Measurements from ENCODE around the gene ITIH1. TPM values are rescaled to one million over a fixed set of nuclear protein-coding genes. Genes with fewer than 3 reads are reported as not detected.

ITIH1 gene
- total RNA-seq, 1 donor from 2014 or later: not detected

- H4K20me1 ChIP-seq (ENCODE audit: low read depth): no peaks in the 10 kb centered on the region
- no peak overlapping the region for H2AFZ ChIP-seq (replicated peaks)
- no peak for DNase-seq (ENCODE audit: low spot score)
- H3K4me1 ChIP-seq: no peaks in the 10 kb centered on the region
- no peaks in the 10 kb centered on the region for H3K9me3 Mint-ChIP-seq
- H3K27ac Mint-ChIP-seq: no peak overlapping the region
- no peak overlapping the region for H3K4me3 Mint-ChIP-seq
- H3K27ac ChIP-seq: no peak overlapping the region
- H3K36me3 Mint-ChIP-seq: no peaks in the 10 kb centered on the region
- H3K4me2 ChIP-seq: no peak overlapping the region
- no peaks in the 10 kb centered on the region for H3K36me3 ChIP-seq
- H3K4me3 ChIP-seq: no peak overlapping the region
- H3K4me1 Mint-ChIP-seq: peaks cover 15% of the 10 kb centered on the region
- H3K27me3 ChIP-seq: no peaks in the 10 kb centered on the region
- H3K9me3 ChIP-seq (ENCODE audit: low read depth): no peaks in the 10 kb centered on the region
- H3K79me2 ChIP-seq (ENCODE audit: low read depth): no peaks in the 10 kb centered on the region
- no peaks in the 10 kb centered on the region for H3F3A ChIP-seq (ENCODE audit: low read depth)
- TF ChIP-seq CTCF (IDR thresholded peaks at IDR 0.05) (no peak), EZH2 (IDR thresholded peaks at IDR 0.05) (no peak), EZH2phosphoT487 (IDR thresholded peaks at IDR 0.05) (no peak)
- no peaks in the 10 kb centered on the region for H3K27me3 Mint-ChIP-seq (ENCODE audit: insufficient read depth, low read depth)
- no peak overlapping the region for H3K9ac ChIP-seq
These were observed 19.0 kb downstream of the ITIH1 start for GRCh38 chr3:52796411-52796810.

- H3K4me1 Mint-ChIP-seq: peaks cover 11% of the 10 kb centered on the region
- no peaks in the 10 kb centered on the region for H4K20me1 ChIP-seq (ENCODE audit: low read depth)
- H3F3A ChIP-seq (ENCODE audit: low read depth): no peaks in the 10 kb centered on the region
- H3K4me3 ChIP-seq: no peak overlapping the region
- H3K27me3 ChIP-seq: no peaks in the 10 kb centered on the region
- no peak overlapping the region for H3K9ac ChIP-seq
- no peaks in the 10 kb centered on the region for H3K36me3 ChIP-seq
- no peaks in the 10 kb centered on the region for H3K36me3 Mint-ChIP-seq
- DNase-seq (ENCODE audit: low spot score): no peak
- H3K4me1 ChIP-seq: no peaks in the 10 kb centered on the region
- H3K9me3 Mint-ChIP-seq: no peaks in the 10 kb centered on the region
- no peak overlapping the region for H3K27ac Mint-ChIP-seq
- TF ChIP-seq EZH2phosphoT487 (IDR thresholded peaks at IDR 0.05) (no peak), CTCF (IDR thresholded peaks at IDR 0.05) (no peak), EZH2 (IDR thresholded peaks at IDR 0.05) (no peak)
- H3K4me2 ChIP-seq: no peak overlapping the region
- H2AFZ ChIP-seq (replicated peaks): peak overlapping the region; percentile 17
- no peaks in the 10 kb centered on the region for H3K79me2 ChIP-seq (ENCODE audit: low read depth)
- H3K9me3 ChIP-seq (ENCODE audit: low read depth): no peaks in the 10 kb centered on the region
- H3K27me3 Mint-ChIP-seq (ENCODE audit: insufficient read depth, low read depth): no peaks in the 10 kb centered on the region
- H3K4me3 Mint-ChIP-seq: no peak overlapping the region
- H3K27ac ChIP-seq: no peak overlapping the region
These were observed 21.1 kb downstream of the ITIH1 start for GRCh38 chr3:52798376-52798977.

- no peaks in the 10 kb centered on the region for H3K4me1 ChIP-seq
- H3K27ac ChIP-seq: no peak overlapping the region
- peak; percentile 49 for DNase-seq (ENCODE audit: low spot score)
- H3K79me2 ChIP-seq (ENCODE audit: low read depth): no peaks in the 10 kb centered on the region
- no peak overlapping the region for H3K4me2 ChIP-seq
- H3K27me3 Mint-ChIP-seq (ENCODE audit: insufficient read depth, low read depth): no peaks in the 10 kb centered on the region
- H3K4me1 Mint-ChIP-seq: peaks cover 9% of the 10 kb centered on the region
- no peaks in the 10 kb centered on the region for H3K9me3 Mint-ChIP-seq
- no peak overlapping the region for H3K4me3 ChIP-seq
- H4K20me1 ChIP-seq (ENCODE audit: low read depth): no peaks in the 10 kb centered on the region
- no peaks in the 10 kb centered on the region for H3K36me3 Mint-ChIP-seq
- H2AFZ ChIP-seq (replicated peaks): peak overlapping the region; percentile 17
- no peaks in the 10 kb centered on the region for H3F3A ChIP-seq (ENCODE audit: low read depth)
- no peaks in the 10 kb centered on the region for H3K27me3 ChIP-seq
- H3K4me3 Mint-ChIP-seq: no peak overlapping the region
- H3K36me3 ChIP-seq: no peaks in the 10 kb centered on the region
- no peak overlapping the region for H3K9ac ChIP-seq
- no peaks in the 10 kb centered on the region for H3K9me3 ChIP-seq (ENCODE audit: low read depth)
- peak overlapping the region; percentile 49 for H3K27ac Mint-ChIP-seq
- peak; percentile 66 for TF ChIP-seq CTCF (IDR thresholded peaks at IDR 0.05)
- no peak for TF ChIP-seq EZH2 (IDR thresholded peaks at IDR 0.05)
These were observed 21.6 kb downstream of the ITIH1 start for GRCh38 chr3:52798978-52799476.

Data from neural progenitor cell (in vitro differentiated cells).